ENCODE results near the gene IFT172.

- TF ChIP-seq CTCF (IDR thresholded peaks at IDR 0.05) = no peak
- TF ChIP-seq EP300 (IDR thresholded peaks at IDR 0.05) = no peak
- no peak for TF ChIP-seq POLR2A (IDR thresholded peaks at IDR 0.05)
These were observed 47.7 kb upstream of the IFT172 start for GRCh38 chr2:27537287-27537686.

Data from ovary (tissue), 3 donors.